Choroid plexus epithelial cell (primary cell): ENCODE results near the gene CCDC178.

Source experiments
- DNase-seq: peaks from one replicate; pipeline ENCODE4 v3.0.0-alpha.2; 2010; ENCODE audit warnings: low read depth
- H3K4me3 ChIP-seq: 2 replicates; pipeline ENCODE4 v1.5.1; 2011; ENCODE audit warnings: low read depth, mild to moderate bottlenecking, control low read depth, low read length, moderate library complexity
- CTCF ChIP-seq: conservative IDR thresholded peaks from 2 replicates; pipeline ENCODE4 v1.5.1; 2011; ENCODE audit warnings: low read depth, mild to moderate bottlenecking, control low read depth, inconsistent platforms, low read length, moderate library complexity

The CCDC178 gene

GRCh38 chr18:32983721-32984120 lies 456.8 kb downstream of the CCDC178 start:
- no peak for TF ChIP-seq CTCF
- H3K4me3 ChIP-seq = no peak overlapping the region
- DNase-seq = no peak

DNA sequence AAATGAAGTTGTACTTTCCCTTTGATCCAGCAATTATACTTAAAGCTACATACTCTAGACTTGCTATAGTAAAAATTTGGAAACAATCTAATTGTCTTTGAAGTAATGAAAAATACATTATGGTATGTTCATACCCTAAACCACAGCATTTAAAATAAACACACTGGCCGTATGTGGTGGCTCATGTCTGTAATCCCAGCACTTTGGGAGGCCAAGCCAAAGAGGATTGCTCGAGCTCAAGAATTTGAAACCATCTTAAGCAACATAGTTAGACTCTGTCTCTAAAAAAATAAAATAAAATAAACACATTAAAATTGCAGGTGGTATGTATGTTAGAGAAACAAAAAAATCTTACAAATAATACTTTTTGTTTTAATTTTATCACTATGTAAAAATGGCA lies 459.6 kb downstream of the CCDC178 start:
- no peak for TF ChIP-seq CTCF
- DNase-seq = peak; percentile 72
- no peak overlapping the region for H3K4me3 ChIP-seq

DNA sequence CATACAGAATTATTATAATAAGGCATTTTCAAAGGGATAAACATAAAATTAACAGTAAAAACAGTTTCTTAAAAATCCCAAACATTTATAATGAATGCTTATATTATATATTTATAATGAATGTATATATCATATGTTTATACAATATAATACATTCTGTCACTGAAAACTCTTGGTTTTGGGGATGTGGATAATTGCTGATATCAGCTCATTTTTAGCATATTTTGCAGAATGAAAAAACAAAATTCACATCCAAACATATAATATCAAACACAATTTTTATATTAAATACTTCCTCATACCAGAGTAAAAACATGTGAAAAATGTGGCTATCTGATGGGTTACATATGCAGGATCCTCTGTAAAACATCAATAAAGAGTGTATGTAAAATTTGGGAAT lies 465.0 kb downstream of the CCDC178 start:
- TF ChIP-seq CTCF = no peak
- DNase-seq = no peak
- no peak overlapping the region for H3K4me3 ChIP-seq

DNA sequence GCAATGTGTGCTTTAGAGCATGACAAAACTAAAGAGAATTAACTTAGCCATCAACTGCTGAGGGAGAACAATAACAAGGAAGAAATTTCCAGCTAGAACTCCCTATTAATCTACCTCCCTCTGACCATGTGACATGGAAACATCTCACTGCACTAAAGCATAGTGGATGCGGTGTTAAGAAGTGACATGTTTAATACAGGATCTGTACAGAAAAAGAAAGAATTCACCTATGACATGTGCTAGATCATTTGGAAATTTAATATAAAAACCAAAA lies 465.4 kb downstream of the CCDC178 start:
- TF ChIP-seq CTCF = no peak
- DNase-seq = no peak
- no peak overlapping the region for H3K4me3 ChIP-seq

DNA sequence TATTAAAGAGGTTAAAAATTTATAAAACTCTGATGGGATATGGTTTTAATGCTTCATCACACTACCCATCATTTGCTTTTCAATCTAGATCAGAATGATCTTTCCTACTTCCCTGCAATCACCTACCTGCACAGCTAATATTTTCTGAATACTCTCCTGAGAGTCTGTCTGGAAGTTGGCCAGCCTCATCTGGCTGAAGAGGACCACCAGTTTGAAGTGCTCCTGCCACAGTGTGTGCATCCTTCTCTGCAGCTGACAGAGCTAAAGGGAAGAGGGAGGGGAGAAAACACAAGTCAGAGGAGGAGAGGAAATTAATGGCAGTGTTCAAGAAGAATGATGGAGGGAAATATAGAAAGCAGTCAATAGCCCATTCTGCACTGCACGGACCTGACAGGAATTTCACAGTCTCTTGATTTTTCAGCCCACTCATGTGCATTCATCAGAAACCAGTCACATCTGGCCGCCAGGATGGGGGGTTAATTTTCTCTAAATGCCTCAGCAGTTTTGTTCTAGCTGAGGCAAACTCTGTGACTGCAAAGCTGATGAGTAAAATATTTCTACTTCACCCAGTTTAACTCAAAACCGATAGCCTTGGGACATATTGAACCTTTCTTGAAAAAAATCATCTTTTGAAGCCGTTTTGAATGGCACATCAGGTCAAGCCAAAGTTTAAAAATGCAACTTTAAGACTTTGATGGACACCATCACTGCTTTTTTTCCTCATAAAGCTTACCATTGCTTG lies 465.9 kb downstream of the CCDC178 start:
- no peak for TF ChIP-seq CTCF
- peak; percentile 17 for DNase-seq
- H3K4me3 ChIP-seq = no peak overlapping the region

GRCh38 chr18:32968248-32968647 lies 472.3 kb downstream of the CCDC178 start:
- TF ChIP-seq CTCF = no peak
- no peak overlapping the region for H3K4me3 ChIP-seq
- DNase-seq = no peak

DNA sequence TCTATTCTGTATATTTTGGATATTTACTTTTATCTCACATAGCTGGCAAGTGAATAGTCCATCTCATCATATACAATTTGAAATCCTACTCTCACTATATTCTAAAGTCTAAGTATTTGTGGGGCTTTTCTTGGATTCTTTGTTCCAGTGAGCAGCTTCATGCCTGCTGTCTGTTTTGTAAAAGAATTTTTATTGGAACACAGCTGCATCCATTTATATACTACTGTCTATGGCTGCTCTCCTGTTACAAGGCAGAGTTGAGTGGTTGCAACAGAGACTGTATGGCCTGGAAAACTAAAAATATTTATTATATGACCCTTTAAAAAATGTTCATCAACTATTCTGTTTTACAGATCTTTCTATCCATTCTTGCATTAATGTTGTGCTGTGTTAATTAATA lies 474.4 kb downstream of the CCDC178 start:
- DNase-seq = no peak
- H3K4me3 ChIP-seq = no peak overlapping the region
- TF ChIP-seq CTCF = no peak
